GM12878 (cell line): ENCODE results near the gene BAIAP2L1. TPM values are rescaled to one million over a fixed set of nuclear protein-coding genes. Genes with fewer than 3 reads are reported as not detected.

Experiments
- ATAC-seq: fragments of 200-7000 bp; cut with Tn5 transposase; 3 replicates; pipeline ENCODE4 v1.9.1; 2020; ENCODE audit warnings: mild to moderate bottlenecking, moderate library complexity
- BruUV-seq: library from RNA; stranded (reverse); fragments of 400-500 nt; replicated peaks from 2 replicates; lab custom pipeline; 2021; lab: Mats Ljungman, UMichigan
- CTCF ChIA-PET: fragments of 300-600 bp; sonication (Branson Sonifier 250); formaldehyde crosslinking; extraction: SDS; loops from one replicate; lab custom pipeline; 2021; ENCODE audit warnings: inconsistent platforms; lab: Yijun Ruan, JAX
- POLR2A ChIA-PET: fragments of 350-600 bp; formaldehyde crosslinking; extraction: SDS; loops from one replicate; lab custom pipeline; 2021; ENCODE audit warnings: inconsistent platforms; lab: Charles Lee
- RAD21 ChIA-PET: fragments of 300-600 bp; sonication (Branson Sonifier 250); formaldehyde crosslinking; loops from one replicate; lab custom pipeline; 2023; ENCODE audit warnings: antibody characterized with exemption; ENCODE audit not compliant: unreplicated experiment; lab: Charles Lee
- SMC1A ChIA-PET: fragments of 300-600 bp; sonication (Branson Sonifier 250); formaldehyde crosslinking; loops from one replicate; lab custom pipeline; 2023; ENCODE audit not compliant: unreplicated experiment, uncharacterized antibody; lab: Charles Lee
- DNase-seq: peaks from one replicate; pipeline ENCODE4 v3.0.0-alpha.2; 2011; ENCODE audit warnings: low read depth, low spot score
- FAIRE-seq: peaks from 3 replicates; lab custom pipeline; 2011; peaks lifted over from hg19 to GRCh38; lab: Jason Lieb, UNC
- H2AFZ ChIP-seq: 2 replicates; pipeline ENCODE4 v1.6.0; 2011; ENCODE audit warnings: low read depth, low read length, control low read depth; ENCODE audit not compliant: control insufficient read depth
- H3K27ac ChIP-seq: 2 replicates; pipeline ENCODE4 v1.5.1; 2011; ENCODE audit warnings: control low read depth; ENCODE audit not compliant: control insufficient read depth, insufficient read depth
- H3K27me3 ChIP-seq, 2 experiments: replicated peaks in 1 of 2; 2 replicates each; pipeline versions ENCODE4 v1.6.0 to v1.6.1; 2011; ENCODE audit warnings: low read length in 1 of 2; ENCODE audit not compliant: control insufficient read depth in 2 of 2, insufficient read depth in 2 of 2
- H3K36me3 ChIP-seq, 2 experiments: 2 replicates each; pipeline ENCODE4 v1.5.1; 2011; ENCODE audit warnings: low read length in 1 of 2; ENCODE audit not compliant: control insufficient read depth in 2 of 2, insufficient read depth in 2 of 2
- H3K4me1 ChIP-seq: 2 replicates; pipeline ENCODE4 v1.6.1; 2011; ENCODE audit warnings: mild to moderate bottlenecking, low read length, moderate library complexity, mixed read lengths; ENCODE audit not compliant: control insufficient read depth, insufficient read depth
- H3K4me2 ChIP-seq: 2 replicates; pipeline ENCODE4 v1.6.0; 2011; ENCODE audit warnings: control low read depth; ENCODE audit not compliant: control insufficient read depth, insufficient read depth
- H3K4me3 ChIP-seq: fragments of 200-600 bp; sonication (generic); 2 replicates; pipeline ENCODE4 v1.5.1; 2016
- H3K79me2 ChIP-seq: 2 replicates; pipeline ENCODE4 v1.6.0; 2011; ENCODE audit warnings: low read length; ENCODE audit not compliant: control insufficient read depth, insufficient read depth
- H3K9ac ChIP-seq: 2 replicates; pipeline ENCODE4 v1.8.0; 2011; ENCODE audit warnings: low read length, control low read depth, mixed read lengths; ENCODE audit not compliant: control insufficient read depth, insufficient read depth
- H3K9me3 ChIP-seq: replicated peaks from 3 replicates; pipeline ENCODE4 v1.5.1; 2011; ENCODE audit warnings: mild to moderate bottlenecking, low read length; ENCODE audit not compliant: control insufficient read depth, insufficient read depth
- H4K20me1 ChIP-seq: 2 replicates; pipeline ENCODE4 v1.6.0; 2011; ENCODE audit not compliant: control insufficient read depth, insufficient read depth
- BRCA1 ChIP-seq: IDR thresholded peaks from 2 replicates; pipeline ENCODE4 v1.6.1; 2011; ENCODE audit warnings: low read depth, low read length, improper control_type of control experiment
- CHD2 ChIP-seq: IDR thresholded peaks from 2 replicates; pipeline ENCODE4 v1.6.1; 2011; ENCODE audit warnings: low read depth, low read length, improper control_type of control experiment, borderline replicate concordance
- MEF2B ChIP-seq: fragments of 450-650 bp; IDR thresholded peaks from 2 replicates; pipeline ENCODE4 v1.6.1; 2018; ENCODE audit warnings: mild to moderate bottlenecking, moderate library complexity; ENCODE audit not compliant: partially characterized antibody, poor library complexity, severe bottlenecking
- NR2C2 ChIP-seq: IDR thresholded peaks from 2 replicates; pipeline ENCODE4 v1.6.1; 2011; ENCODE audit warnings: borderline replicate concordance, low read depth; ENCODE audit not compliant: control insufficient read depth, insufficient read length
- RAD51 ChIP-seq: fragments of 450-650 bp; IDR thresholded peaks from 2 replicates; pipeline ENCODE4 v1.6.1; 2016; ENCODE audit warnings: moderate library complexity, mild to moderate bottlenecking, inconsistent platforms
- SPI1 ChIP-seq: IDR thresholded peaks from 2 replicates; pipeline ENCODE4 v1.6.1; 2011; ENCODE audit warnings: low read depth, mild to moderate bottlenecking, low read length, moderate library complexity, borderline replicate concordance; ENCODE audit not compliant: insufficient read depth
- WRNIP1 ChIP-seq: IDR thresholded peaks from 2 replicates; pipeline ENCODE4 v1.6.1; 2011; ENCODE audit warnings: low read depth, low read length, improper control_type of control experiment, borderline replicate concordance
- ZNF24 ChIP-seq: fragments of 450-650 bp; IDR thresholded peaks from 2 replicates; pipeline ENCODE4 v1.6.1; 2017; ENCODE audit warnings: antibody characterized with exemption, mild to moderate bottlenecking
- WGBS: methylation state at CpG from one replicate; pipeline ENCODE4 v1.1.6; 2016; ENCODE audit warnings: low lambda C conversion rate; ENCODE audit not compliant: insufficient replicate concordance, insufficient coverage; ENCODE audit errors: missing lambda C conversion rate; 5-methylcytosine and 5-hydroxymethylcytosine counted together
- in situ Hi-C: fragments of 300-500 bp; cut with MboI; formaldehyde crosslinking; loops from 9 replicates; pipeline ENCODE4 v1.14.3; 2018; ENCODE audit warnings: mixed read lengths
- intact Hi-C: fragments of 100-400 bp; cut with micrococcal nuclease; formaldehyde crosslinking; loops from one replicate; pipeline ENCODE4 v1.14.2; 2022; ENCODE audit not compliant: unreplicated experiment
- polyA plus RNA-seq, 11 experiments: library from polyadenylated mRNA; depleted of rRNA in 4 of 11; unstranded in 6 of 11; stranded (reverse) in 5 of 11; fragments of >200 nt; fragmentation: Nextera tagmentation in 4 of 11; fragmentation: Illumina TruSeq in 1 of 11; extraction: Ambion mirVana in 4 of 11; extraction: Trizol in 1 of 11; gene quantifications; 1 replicate in 1 of 11; 2 replicates in 10 of 11; pipeline versions ENCODE4 v1.2.1 to v1.2.3, GENCODE V29; 2011 to 2016; ENCODE audit warnings: inconsistent platforms in 2 of 11, missing spikeins in 2 of 11, low read depth in 1 of 11
- total RNA-seq, 4 experiments: library from RNA; depleted of rRNA in 3 of 4; stranded (reverse); fragments of >200 nt in 3 of 4; fragmentation: Illumina TruSeq in 1 of 4; extraction: Trizol in 1 of 4; gene quantifications; 2 replicates each; pipeline versions ENCODE4 v1.2.1 to v1.2.3, GENCODE V29; 2013 to 2021
- TF ChIP-seq, protein P1 (sequence below): IDR thresholded peaks from 2 replicates; pipeline ENCODE4 v1.6.1; 2011; ENCODE audit warnings: low read depth, mild to moderate bottlenecking, low read length, moderate library complexity, borderline replicate concordance; ENCODE audit errors: extremely low read depth

Gene BAIAP2L1
- total and polyA plus RNA-seq, 10 of the 15 experiments (the other 5 are each of a cell fraction or from before 2014, with no cell fraction given): 8.9 to 60.2 (median 35.7) TPM

DNA sequence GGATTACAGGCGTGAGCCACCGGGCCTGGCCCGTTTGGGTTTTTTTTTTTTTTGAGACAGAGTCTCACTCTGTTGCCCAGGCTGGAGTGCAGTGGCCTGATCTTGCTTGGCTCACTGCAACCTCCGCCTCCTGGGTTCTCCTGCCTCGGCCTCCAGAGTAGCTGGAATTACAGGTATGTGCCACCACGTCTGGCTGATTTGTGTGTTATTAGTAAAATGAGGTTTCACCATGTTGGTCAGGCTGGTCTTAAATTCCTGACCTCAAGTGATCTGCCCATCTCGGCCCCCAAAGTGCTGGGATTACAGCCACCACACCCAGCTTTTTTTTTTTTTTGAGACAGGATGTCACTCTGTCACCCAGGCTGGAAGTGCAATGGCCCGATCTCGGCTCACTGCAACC is 5.9 kb upstream of the BAIAP2L1 start:
- ChIA-PET RAD21 (no interaction called here), POLR2A (no interaction called here), CTCF (interaction anchor here (0.6 to 2.6 kb wide), 2 partner anchors 14 to 394 kb away, joined by 3 to 12 read pairs; no protein-coding TSS in a partner anchor), SMC1A (interaction anchor here (1.6 kb wide), 1 partner anchor 13 kb away, joined by 4 read pairs; no protein-coding TSS in a partner anchor)
- no peak for DNase-seq
- no peak overlapping the region for H3K27ac ChIP-seq
- H4K20me1 ChIP-seq: no peaks in the 10 kb centered on the region
- H2AFZ ChIP-seq: no peak overlapping the region
- intact Hi-C loops (loop anchor here (10.0 kb wide), 1 partner anchor 382 kb away; no protein-coding TSS in a partner anchor), in situ Hi-C loops (loop anchor here (5.0 to 10.0 kb wide), 2 partner anchors 110 to 382 kb away; no protein-coding TSS in a partner anchor)
- no peak overlapping the region for H3K4me2 ChIP-seq
- no peak overlapping the region for H3K4me3 ChIP-seq
- no peak for FAIRE-seq
- 51% methylated on average over 9 of the region's 9 CpGs for WGBS
- TF ChIP-seq, protein P1, sequence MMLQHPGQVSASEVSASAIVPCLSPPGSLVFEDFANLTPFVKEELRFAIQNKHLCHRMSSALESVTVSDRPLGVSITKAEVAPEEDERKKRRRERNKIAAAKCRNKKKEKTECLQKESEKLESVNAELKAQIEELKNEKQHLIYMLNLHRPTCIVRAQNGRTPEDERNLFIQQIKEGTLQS: no peak
- no peak for TF ChIP-seq RAD51
- no peak for TF ChIP-seq BRCA1
- no peak for TF ChIP-seq WRNIP1
- no peaks in the 10 kb centered on the region for H3K79me2 ChIP-seq
- no TSS peak for BruUV-seq
- ATAC-seq: no peak
- H3K36me3 ChIP-seq: no peaks in the 10 kb centered on the region
- H3K27me3 ChIP-seq: peaks cover 0 to 3% of the 10 kb centered on the region in 2 experiments; a peak in 3 of 4 replicates
- no peaks in the 10 kb centered on the region for H3K9me3 ChIP-seq
- H3K9ac ChIP-seq: no peak overlapping the region
- no peaks in the 10 kb centered on the region; the same call in 1 of the 2 replicates for H3K4me1 ChIP-seq

DNA sequence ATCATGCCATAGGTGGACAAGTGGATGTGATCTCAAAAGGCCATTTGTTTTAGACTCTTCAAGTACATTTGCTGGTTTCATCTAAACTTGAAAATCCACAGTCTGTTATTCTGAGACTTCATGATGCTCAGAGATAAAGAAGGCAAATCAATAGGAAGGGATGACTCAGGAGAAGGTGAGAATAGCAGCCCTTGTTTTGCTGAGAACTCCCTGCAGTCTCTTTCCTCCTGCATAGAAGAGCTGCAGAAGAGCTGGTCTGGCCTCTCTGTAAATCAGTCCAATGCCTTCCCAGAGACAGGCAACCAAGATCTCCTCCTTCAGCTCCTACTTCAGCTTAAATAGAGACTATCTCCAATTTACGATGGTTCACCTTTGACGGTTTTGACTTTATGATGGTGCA is 4.0 kb upstream of the BAIAP2L1 start:
- Histone ChIP-seq H3K9me3 (no peaks in the 10 kb centered on the region), H3K9ac (no peak overlapping the region), H3K79me2 (peaks cover 3% of the 10 kb centered on the region), H3K27ac (no peak overlapping the region), H3K4me2 (no peak overlapping the region), H3K4me3 (no peak overlapping the region), H3K27me3 (peaks cover 0 to 3% of the 10 kb centered on the region in 2 experiments; a peak in 3 of 4 replicates), H4K20me1 (no peaks in the 10 kb centered on the region), H3K4me1 (no peaks in the 10 kb centered on the region; the same call in 1 of the 2 replicates), H2AFZ (no peak overlapping the region), H3K36me3 (no peaks in the 10 kb centered on the region)
- DNase-seq (no peak), ATAC-seq (no peak), FAIRE-seq (no peak)
- RAD21 ChIA-PET: no interaction called here
- 93% methylated on average over 2 of the region's 2 CpGs for WGBS
- BruUV-seq: no TSS peak
- CTCF ChIA-PET: interaction anchor here (2.6 kb wide), 1 partner anchor 16 kb away, joined by 12 read pairs; no protein-coding TSS in a partner anchor
- POLR2A ChIA-PET: no interaction called here
- in situ Hi-C loops (loop anchor here (5.0 to 10.0 kb wide), 2 partner anchors 108 to 380 kb away; no protein-coding TSS in a partner anchor), intact Hi-C loops (loop anchor here (10.0 kb wide), 1 partner anchor 380 kb away; no protein-coding TSS in a partner anchor)
- no peak for TF ChIP-seq SPI1
- TF ChIP-seq CHD2: no peak
- no peak for TF ChIP-seq NR2C2
- no peak for TF ChIP-seq MEF2B
- no peak for TF ChIP-seq ZNF24
- SMC1A ChIA-PET: interaction anchor here (0.6 to 1.1 kb wide), 2 partner anchors 9 to 13 kb away, joined by 3 read pairs; no protein-coding TSS in a partner anchor
